GM21529 (cell line): ENCODE data around the gene URM1.
"Not testable (repeated sequence)": the region's sequence is repeated elsewhere in the genome, so short reads cannot be mapped to it uniquely, and the experiment has no call there.

Source experiments
- ATAC-seq: cut with Tn5 transposase; IDR thresholded peaks from one replicate; pipeline ENCODE4 v1.9.1; 2021; ENCODE audit not compliant: unreplicated experiment

Gene URM1

GRCh38 chr9:128370752-128371629 lies at the start of gene URM1:
URM1 (plus strand) TSS chr9:128371374; CDS start chr9:128371381, 7 bp downstream.
- peak; percentile 94 for ATAC-seq

GRCh38 chr9:128321879-128322403 lies 49.2 kb upstream of the URM1 start:
- peak; percentile 3 for ATAC-seq

GRCh38 chr9:128322404-128323211 lies 48.6 kb upstream of the URM1 start, which contains the start of the genes COQ4 and TRUB2:
COQ4 (plus strand) TSS chr9:128322839; CDS start chr9:128322859, 20 bp downstream.
TRUB2 (minus strand) TSS chr9:128322447; CDS start chr9:128322408, 39 bp downstream.
- peak; percentile 80 for ATAC-seq

- ATAC-seq: no peak
Observed at GRCh38 chr9:128323212-128323730, 47.9 kb upstream of the URM1 start.

- no peak for ATAC-seq
Observed at GRCh38 chr9:128323791-128324190, 47.4 kb upstream of the URM1 start.

- no peak for ATAC-seq
Observed at GRCh38 chr9:128324401-128324800, 46.8 kb upstream of the URM1 start.

- no peak for ATAC-seq
Observed at GRCh38 chr9:128325629-128326028, 45.5 kb upstream of the URM1 start.

- ATAC-seq: no peak
Observed at GRCh38 chr9:128333451-128333869, 37.7 kb upstream of the URM1 start.

- no peak for ATAC-seq
Observed at GRCh38 chr9:128335161-128335560, 36.0 kb upstream of the URM1 start.

- no peak for ATAC-seq
Observed at GRCh38 chr9:128335914-128336313, 35.3 kb upstream of the URM1 start.

- ATAC-seq: no peak
Observed at GRCh38 chr9:128337936-128338335, 33.2 kb upstream of the URM1 start.

GRCh38 chr9:128338852-128339614 lies 32.1 kb upstream of the URM1 start:
- not testable (repeated sequence) for ATAC-seq

GRCh38 chr9:128339761-128340690 lies 31.1 kb upstream of the URM1 start, which contains the start of gene SLC27A4:
SLC27A4 (plus strand) TSS chr9:128340527; CDS start chr9:128343133, 2,606 bp downstream.
- ATAC-seq: peak; percentile 81

GRCh38 chr9:128340691-128341434 lies 30.3 kb upstream of the URM1 start:
- ATAC-seq: peak; percentile 35

- ATAC-seq: peak; percentile 43
Observed at GRCh38 chr9:128341435-128341849, 29.7 kb upstream of the URM1 start.

- ATAC-seq: no peak
Observed at GRCh38 chr9:128342971-128343680, 28.0 kb upstream of the URM1 start.

GRCh38 chr9:128343855-128344254 lies 27.3 kb upstream of the URM1 start:
- ATAC-seq: no peak
